Bronchial epithelial cell (primary cell): ENCODE measurements around the gene ARL9. TPM values are rescaled to one million over a fixed set of nuclear protein-coding genes. Genes with fewer than 3 reads are reported as not detected.

Experiments used
- DNase-seq: peaks from one replicate; pipeline ENCODE4 v3.0.0-alpha.2; 2010; ENCODE audit warnings: low read depth
- FAIRE-seq: peaks from 2 replicates; lab custom pipeline; 2011; peaks lifted over from hg19 to GRCh38; lab: Jason Lieb, UNC
- H3K27me3 ChIP-seq: 2 replicates; pipeline ENCODE4 v1.5.1; 2011; ENCODE audit warnings: low read length; ENCODE audit not compliant: control insufficient read depth, insufficient read depth
- H3K36me3 ChIP-seq: 2 replicates; pipeline ENCODE4 v1.5.1; 2011; ENCODE audit warnings: low read length; ENCODE audit not compliant: control insufficient read depth, insufficient read depth
- H3K4me3 ChIP-seq: 2 replicates; pipeline ENCODE4 v1.5.1; 2011; ENCODE audit warnings: mild to moderate bottlenecking, low read depth, low read length, control low read depth
- CTCF ChIP-seq: IDR thresholded peaks from 2 replicates; pipeline ENCODE4 v1.5.1; 2011; ENCODE audit warnings: mild to moderate bottlenecking, moderate library complexity, low read length, control low read depth, inconsistent platforms; ENCODE audit not compliant: insufficient read depth, severe bottlenecking
- total RNA-seq: library from RNA; depleted of rRNA; stranded (reverse); fragments of >200 nt; gene quantifications from 2 replicates; pipeline ENCODE4 v1.2.1, GENCODE V29; 2014

ARL9 gene
- total RNA-seq, 1 donor from 2014 or later, result under 0.01 TPM

- Histone ChIP-seq H3K27me3 (no peaks in the 10 kb centered on the region), H3K36me3 (peaks cover 16% of the 10 kb centered on the region), H3K4me3 (no peak overlapping the region)
- no peak for TF ChIP-seq CTCF
- no peak for DNase-seq
- FAIRE-seq, result no peak
Measured at GRCh38 chr4:56475917-56476316, 29.7 kb upstream of the ARL9 start.

- no peak for DNase-seq
- Histone ChIP-seq H3K4me3 (no peak overlapping the region), H3K36me3 (peaks cover 13% of the 10 kb centered on the region), H3K27me3 (no peaks in the 10 kb centered on the region)
- FAIRE-seq, result no peak
- TF ChIP-seq CTCF, result no peak
Measured at GRCh38 chr4:56477192-56477702, 28.3 kb upstream of the ARL9 start.

GRCh38 chr4:56480691-56481090 is 24.9 kb upstream of the ARL9 start:
- FAIRE-seq, result no peak
- no peak for DNase-seq
- TF ChIP-seq CTCF, result no peak
- H3K4me3 ChIP-seq, result no peak overlapping the region
- peaks cover 9% of the 10 kb centered on the region for H3K36me3 ChIP-seq
- no peaks in the 10 kb centered on the region for H3K27me3 ChIP-seq

GRCh38 chr4:56496241-56496640 is 9.3 kb upstream of the ARL9 start:
- peaks cover 8% of the 10 kb centered on the region for H3K36me3 ChIP-seq
- no peak for DNase-seq
- no peak for FAIRE-seq
- no peak for TF ChIP-seq CTCF
- H3K4me3 ChIP-seq, result no peak overlapping the region
- no peaks in the 10 kb centered on the region for H3K27me3 ChIP-seq

- FAIRE-seq (no peak), DNase-seq (no peak)
- H3K27me3 ChIP-seq, result no peaks in the 10 kb centered on the region
- H3K4me3 ChIP-seq, result no peak overlapping the region
- TF ChIP-seq CTCF, result no peak
- no peaks in the 10 kb centered on the region for H3K36me3 ChIP-seq
Measured at GRCh38 chr4:56511098-56511497, 5.5 kb downstream of the ARL9 start.

GRCh38 chr4:56512166-56512565 is 6.6 kb downstream of the ARL9 start:
- no peak for TF ChIP-seq CTCF
- FAIRE-seq, result no peak
- H3K27me3 ChIP-seq, result no peaks in the 10 kb centered on the region
- no peaks in the 10 kb centered on the region for H3K36me3 ChIP-seq
- no peak overlapping the region for H3K4me3 ChIP-seq
- DNase-seq, result peak; percentile 42
